ENCODE measurements around the gene SLC6A7.

The SLC6A7 gene

DNA sequence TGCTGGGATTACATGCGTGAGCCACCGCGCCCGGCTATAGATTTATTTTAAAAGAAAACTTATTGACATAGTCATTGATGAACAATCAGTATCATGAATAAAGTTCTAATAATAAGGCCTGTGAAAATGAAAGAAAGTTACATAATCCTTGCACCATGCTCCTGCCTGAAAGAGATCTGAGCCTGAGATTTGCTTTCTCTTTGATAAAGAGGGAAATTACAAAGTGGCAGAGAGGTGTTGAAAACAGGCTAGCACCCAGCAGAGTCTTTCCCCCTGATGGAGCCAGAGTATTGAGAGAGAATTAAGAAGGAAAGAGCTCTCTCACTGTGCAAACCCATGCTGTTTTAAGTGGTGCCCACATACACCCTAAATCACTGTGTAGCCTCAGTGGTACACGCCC is 37.2 kb downstream of the SLC6A7 start:
- ChIA-PET CTCF (interaction anchor here (0.5 to 1.2 kb wide), 3 partner anchors 8 to 202 kb away, joined by 3 to 9 read pairs (median 6); no protein-coding TSS in a partner anchor), POLR2A (no interaction called here)

DNA sequence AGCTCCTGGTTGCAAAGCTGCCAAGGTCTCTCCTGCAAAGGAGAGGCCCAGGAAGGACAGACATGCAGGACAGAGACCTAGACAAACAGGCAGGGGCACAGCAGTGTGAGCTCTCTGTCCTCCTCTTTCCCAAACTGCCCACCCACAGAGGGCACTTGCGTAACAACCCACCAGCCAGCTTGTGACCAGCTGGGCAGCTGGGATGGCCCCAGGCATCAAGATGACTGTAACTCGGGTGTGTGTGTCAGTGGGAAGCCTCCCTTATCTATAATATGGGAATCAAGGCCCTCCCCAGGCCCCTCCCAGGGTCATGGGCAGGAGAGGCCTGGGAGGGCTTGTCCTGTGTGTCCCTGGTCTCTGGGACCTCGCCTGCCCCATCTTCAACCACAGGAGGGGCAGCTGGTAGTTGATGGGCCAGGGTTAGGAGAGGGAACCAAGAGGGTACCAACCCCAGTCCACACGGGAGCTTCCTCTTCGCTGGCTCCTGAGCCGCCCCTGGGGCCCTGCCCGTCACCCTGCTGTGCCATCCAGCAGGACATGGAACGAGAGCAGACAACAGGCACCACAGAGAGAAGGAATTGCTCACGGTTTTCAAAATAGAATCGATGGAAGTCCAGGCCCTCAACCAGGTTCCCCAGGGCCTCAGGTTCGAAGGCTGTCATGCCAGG is 37.9 kb downstream of the SLC6A7 start:
- no peak overlapping the region for H3K4me3 ChIP-seq (ENCODE audit: low read depth, low read length)
- ChIA-PET CTCF (interaction anchor here (0.5 to 1.2 kb wide), 3 partner anchors 9 to 201 kb away, joined by 3 to 9 read pairs (median 6); no protein-coding TSS in a partner anchor), POLR2A (no interaction called here)
- TF ChIP-seq SCRT1 (tag by site-specific recombination; IDR thresholded peaks at IDR 0.05; ENCODE audit: borderline replicate concordance) = no peak
- peak; percentile 98 for TF ChIP-seq ZIC2 (tag by site-specific recombination; IDR thresholded peaks at IDR 0.05)
- TF ChIP-seq ZNF501 (tag by site-specific recombination; IDR thresholded peaks at IDR 0.05) = no peak
- TF ChIP-seq HOXA7 (CRISPR knock-in tag; IDR thresholded peaks at IDR 0.05; ENCODE audit: borderline replicate concordance) = no peak
- no peak overlapping the region for H3K27ac ChIP-seq (ENCODE audit: extremely low read depth, low read depth, low read length)
- H3K4me1 ChIP-seq (ENCODE audit: control insufficient read depth, insufficient read depth, low read length) = no peaks in the 10 kb centered on the region
- H3K9me3 ChIP-seq (ENCODE audit: control insufficient read depth, insufficient read depth, low read depth, low read length) = no peaks in the 10 kb centered on the region
- H3K36me3 ChIP-seq (ENCODE audit: control insufficient read depth in 2 of 2, insufficient read depth in 1 of 2, low read length in 2 of 2) = no peaks in the 10 kb centered on the region

More for the DNA sequence above, 37.2 kb downstream of the SLC6A7 start:
- TF ChIP-seq, protein P1, sequence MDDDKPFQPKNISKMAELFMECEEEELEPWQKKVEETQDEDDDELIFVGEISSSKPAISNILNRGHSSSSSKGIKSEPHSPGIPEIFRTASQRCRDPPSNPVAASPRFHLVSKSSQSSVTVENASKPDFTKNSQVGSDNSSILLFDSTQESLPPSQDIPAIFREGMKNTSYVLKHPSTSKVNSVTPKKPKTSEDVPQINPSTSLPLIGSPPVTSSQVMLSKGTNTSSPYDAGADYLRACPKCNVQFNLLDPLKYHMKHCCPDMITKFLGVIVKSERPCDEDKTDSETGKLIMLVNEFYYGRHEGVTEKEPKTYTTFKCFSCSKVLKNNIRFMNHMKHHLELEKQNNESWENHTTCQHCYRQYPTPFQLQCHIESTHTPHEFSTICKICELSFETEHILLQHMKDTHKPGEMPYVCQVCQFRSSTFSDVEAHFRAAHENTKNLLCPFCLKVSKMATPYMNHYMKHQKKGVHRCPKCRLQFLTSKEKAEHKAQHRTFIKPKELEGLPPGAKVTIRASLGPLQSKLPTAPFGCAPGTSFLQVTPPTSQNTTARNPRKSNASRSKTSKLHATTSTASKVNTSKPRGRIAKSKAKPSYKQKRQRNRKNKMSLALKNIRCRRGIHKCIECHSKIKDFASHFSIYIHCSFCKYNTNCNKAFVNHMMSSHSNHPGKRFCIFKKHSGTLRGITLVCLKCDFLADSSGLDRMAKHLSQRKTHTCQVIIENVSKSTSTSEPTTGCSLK (tag by site-specific recombination; IDR thresholded peaks at IDR 0.05) = no peak
- TF ChIP-seq KLF16 (tag by site-specific recombination; IDR thresholded peaks at IDR 0.05) (no peak), SP2 (tag by site-specific recombination; IDR thresholded peaks at IDR 0.05) (no peak), WT1 (tag by site-specific recombination; IDR thresholded peaks at IDR 0.05) (no peak), ZNF121 (tag by site-specific recombination; IDR thresholded peaks at IDR 0.05) (no peak), ZNF175 (tag by site-specific recombination; IDR thresholded peaks at IDR 0.05) (no peak), REPIN1 (tag by site-specific recombination; IDR thresholded peaks at IDR 0.05; ENCODE audit: low read depth) (no peak), ZNF48 (tag by site-specific recombination; IDR thresholded peaks at IDR 0.05) (no peak), ZNF274 (IDR thresholded peaks at IDR 0.05; ENCODE audit: low read length) (no peak), ZNF274 (tag by site-specific recombination; IDR thresholded peaks at IDR 0.05; ENCODE audit: borderline replicate concordance) (no peak), ZNF843 (tag by site-specific recombination; IDR thresholded peaks at IDR 0.05) (no peak), ZXDB (tag by site-specific recombination; IDR thresholded peaks at IDR 0.05) (no peak), ZNF830 (tag by site-specific recombination; IDR thresholded peaks at IDR 0.05; ENCODE audit: low read depth) (no peak), ZNF19 (tag by site-specific recombination; IDR thresholded peaks at IDR 0.05; ENCODE audit: low read depth) (no peak)
- TF ChIP-seq, protein P2, sequence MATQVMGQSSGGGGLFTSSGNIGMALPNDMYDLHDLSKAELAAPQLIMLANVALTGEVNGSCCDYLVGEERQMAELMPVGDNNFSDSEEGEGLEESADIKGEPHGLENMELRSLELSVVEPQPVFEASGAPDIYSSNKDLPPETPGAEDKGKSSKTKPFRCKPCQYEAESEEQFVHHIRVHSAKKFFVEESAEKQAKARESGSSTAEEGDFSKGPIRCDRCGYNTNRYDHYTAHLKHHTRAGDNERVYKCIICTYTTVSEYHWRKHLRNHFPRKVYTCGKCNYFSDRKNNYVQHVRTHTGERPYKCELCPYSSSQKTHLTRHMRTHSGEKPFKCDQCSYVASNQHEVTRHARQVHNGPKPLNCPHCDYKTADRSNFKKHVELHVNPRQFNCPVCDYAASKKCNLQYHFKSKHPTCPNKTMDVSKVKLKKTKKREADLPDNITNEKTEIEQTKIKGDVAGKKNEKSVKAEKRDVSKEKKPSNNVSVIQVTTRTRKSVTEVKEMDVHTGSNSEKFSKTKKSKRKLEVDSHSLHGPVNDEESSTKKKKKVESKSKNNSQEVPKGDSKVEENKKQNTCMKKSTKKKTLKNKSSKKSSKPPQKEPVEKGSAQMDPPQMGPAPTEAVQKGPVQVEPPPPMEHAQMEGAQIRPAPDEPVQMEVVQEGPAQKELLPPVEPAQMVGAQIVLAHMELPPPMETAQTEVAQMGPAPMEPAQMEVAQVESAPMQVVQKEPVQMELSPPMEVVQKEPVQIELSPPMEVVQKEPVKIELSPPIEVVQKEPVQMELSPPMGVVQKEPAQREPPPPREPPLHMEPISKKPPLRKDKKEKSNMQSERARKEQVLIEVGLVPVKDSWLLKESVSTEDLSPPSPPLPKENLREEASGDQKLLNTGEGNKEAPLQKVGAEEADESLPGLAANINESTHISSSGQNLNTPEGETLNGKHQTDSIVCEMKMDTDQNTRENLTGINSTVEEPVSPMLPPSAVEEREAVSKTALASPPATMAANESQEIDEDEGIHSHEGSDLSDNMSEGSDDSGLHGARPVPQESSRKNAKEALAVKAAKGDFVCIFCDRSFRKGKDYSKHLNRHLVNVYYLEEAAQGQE (tag by site-specific recombination; IDR thresholded peaks at IDR 0.05) = no peak
- TF ChIP-seq, protein P3, sequence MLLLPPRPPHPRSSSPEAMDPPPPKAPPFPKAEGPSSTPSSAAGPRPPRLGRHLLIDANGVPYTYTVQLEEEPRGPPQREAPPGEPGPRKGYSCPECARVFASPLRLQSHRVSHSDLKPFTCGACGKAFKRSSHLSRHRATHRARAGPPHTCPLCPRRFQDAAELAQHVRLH (tag by site-specific recombination; IDR thresholded peaks at IDR 0.05) = no peak
- TF ChIP-seq, protein P4, sequence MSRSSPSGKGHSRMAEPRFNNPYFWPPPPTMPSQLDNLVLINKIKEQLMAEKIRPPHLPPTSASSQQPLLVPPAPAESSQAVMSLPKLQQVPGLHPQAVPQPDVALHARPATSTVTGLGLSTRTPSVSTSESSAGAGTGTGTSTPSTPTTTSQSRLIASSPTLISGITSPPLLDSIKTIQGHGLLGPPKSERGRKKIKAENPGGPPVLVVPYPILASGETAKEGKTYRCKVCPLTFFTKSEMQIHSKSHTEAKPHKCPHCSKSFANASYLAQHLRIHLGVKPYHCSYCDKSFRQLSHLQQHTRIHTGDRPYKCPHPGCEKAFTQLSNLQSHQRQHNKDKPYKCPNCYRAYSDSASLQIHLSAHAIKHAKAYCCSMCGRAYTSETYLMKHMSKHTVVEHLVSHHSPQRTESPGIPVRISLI (tag by site-specific recombination; IDR thresholded peaks at IDR 0.05) = no peak
- TF ChIP-seq, protein P5, sequence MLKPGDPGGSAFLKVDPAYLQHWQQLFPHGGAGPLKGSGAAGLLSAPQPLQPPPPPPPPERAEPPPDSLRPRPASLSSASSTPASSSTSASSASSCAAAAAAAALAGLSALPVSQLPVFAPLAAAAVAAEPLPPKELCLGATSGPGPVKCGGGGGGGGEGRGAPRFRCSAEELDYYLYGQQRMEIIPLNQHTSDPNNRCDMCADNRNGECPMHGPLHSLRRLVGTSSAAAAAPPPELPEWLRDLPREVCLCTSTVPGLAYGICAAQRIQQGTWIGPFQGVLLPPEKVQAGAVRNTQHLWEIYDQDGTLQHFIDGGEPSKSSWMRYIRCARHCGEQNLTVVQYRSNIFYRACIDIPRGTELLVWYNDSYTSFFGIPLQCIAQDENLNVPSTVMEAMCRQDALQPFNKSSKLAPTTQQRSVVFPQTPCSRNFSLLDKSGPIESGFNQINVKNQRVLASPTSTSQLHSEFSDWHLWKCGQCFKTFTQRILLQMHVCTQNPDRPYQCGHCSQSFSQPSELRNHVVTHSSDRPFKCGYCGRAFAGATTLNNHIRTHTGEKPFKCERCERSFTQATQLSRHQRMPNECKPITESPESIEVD (tag by site-specific recombination; IDR thresholded peaks at IDR 0.05) = no peak
- Histone ChIP-seq H3K9me3 (ENCODE audit: control insufficient read depth, insufficient read depth, low read depth, low read length) (no peaks in the 10 kb centered on the region), H3K36me3 (ENCODE audit: control insufficient read depth in 2 of 2, insufficient read depth in 1 of 2, low read length in 2 of 2) (no peaks in the 10 kb centered on the region), H3K27ac (ENCODE audit: extremely low read depth, low read depth, low read length) (no peak overlapping the region), H3K4me3 (ENCODE audit: low read depth, low read length) (no peak overlapping the region), H3K4me1 (ENCODE audit: control insufficient read depth, insufficient read depth, low read length) (no peaks in the 10 kb centered on the region)

Measured in HEK293 (cell line).